ENCODE data around the gene UGGT1. TPM values are rescaled to one million over a fixed set of nuclear protein-coding genes. Genes with fewer than 3 reads are reported as not detected.
A peak's percentile ranks its signal among the peaks of the same experiment; 100 is the strongest.
"Not testable (repeated sequence)": the region's sequence is repeated elsewhere in the genome, so short reads cannot be mapped to it uniquely, and the experiment has no call there.

UGGT1 gene
- total RNA-seq, 1 experiment from 2014 or later, result 77.6 TPM

- DNase-seq (ENCODE audit: low spot score), result no peak
These were observed 79.8 kb downstream of the UGGT1 start for GRCh38 chr2:128170776-128171175.

GRCh38 chr2:128172191-128172590 is 81.2 kb downstream of the UGGT1 start:
- DNase-seq (ENCODE audit: low spot score), result peak; percentile 14

GRCh38 chr2:128174067-128174466 is 83.1 kb downstream of the UGGT1 start:
- not testable (repeated sequence) for DNase-seq (ENCODE audit: low spot score)

- no peak for DNase-seq (ENCODE audit: low spot score)
These were observed 86.3 kb downstream of the UGGT1 start for GRCh38 chr2:128177315-128177714.

- DNase-seq (ENCODE audit: low spot score), result no peak
These were observed 87.2 kb downstream of the UGGT1 start for GRCh38 chr2:128178149-128178649.

GRCh38 chr2:128178650-128179460 is 87.9 kb downstream of the UGGT1 start:
- DNase-seq (ENCODE audit: low spot score), result peak; percentile 86

- DNase-seq (ENCODE audit: low spot score), result no peak
These were observed 88.4 kb downstream of the UGGT1 start for GRCh38 chr2:128179461-128179755.

- no peak for DNase-seq (ENCODE audit: low spot score)
These were observed 89.0 kb downstream of the UGGT1 start for GRCh38 chr2:128180031-128180430.

GRCh38 chr2:128185576-128185975 is 94.6 kb downstream of the UGGT1 start:
- no peak for DNase-seq (ENCODE audit: low spot score)

GRCh38 chr2:128187032-128187654 is 96.1 kb downstream of the UGGT1 start:
- peak; percentile 73 for DNase-seq (ENCODE audit: low spot score)

- DNase-seq (ENCODE audit: low spot score), result no peak
These were observed 104.5 kb downstream of the UGGT1 start for GRCh38 chr2:128195435-128195984.

GRCh38 chr2:128196026-128196425 is 105.0 kb downstream of the UGGT1 start:
- DNase-seq (ENCODE audit: low spot score), result no peak

GRCh38 chr2:128196471-128196931 is 105.5 kb downstream of the UGGT1 start:
- no peak for DNase-seq (ENCODE audit: low spot score)

GRCh38 chr2:128197059-128197458 is 106.1 kb downstream of the UGGT1 start:
- no peak for DNase-seq (ENCODE audit: low spot score)

GRCh38 chr2:128198656-128199055 is 107.7 kb downstream of the UGGT1 start:
- DNase-seq (ENCODE audit: low spot score), result no peak

- DNase-seq (ENCODE audit: low spot score), result no peak
These were observed 108.1 kb downstream of the UGGT1 start for GRCh38 chr2:128199141-128199540.

- DNase-seq (ENCODE audit: low spot score), result peak; percentile 11
These were observed 111.8 kb downstream of the UGGT1 start for GRCh38 chr2:128202791-128203190.

GRCh38 chr2:128206245-128206644 is 115.2 kb downstream of the UGGT1 start:
- no peak for DNase-seq (ENCODE audit: low spot score)

GRCh38 chr2:128208023-128208422 is 117.0 kb downstream of the UGGT1 start:
- no peak for DNase-seq (ENCODE audit: low spot score)

GRCh38 chr2:128208631-128209324 is 117.8 kb downstream of the UGGT1 start:
- DNase-seq (ENCODE audit: low spot score), result not testable (repeated sequence)

- no peak for DNase-seq (ENCODE audit: low spot score)
These were observed 123.3 kb downstream of the UGGT1 start for GRCh38 chr2:128214251-128214650.

- DNase-seq (ENCODE audit: low spot score), result no peak
These were observed 124.0 kb downstream of the UGGT1 start for GRCh38 chr2:128214866-128215460.

All from A172 (cell line).